ENCODE results near the gene GALNT7.
"Not testable (repeated sequence)": the region's sequence is repeated elsewhere in the genome, so short reads cannot be mapped to it uniquely, and the experiment has no call there.

Gene GALNT7

DNA sequence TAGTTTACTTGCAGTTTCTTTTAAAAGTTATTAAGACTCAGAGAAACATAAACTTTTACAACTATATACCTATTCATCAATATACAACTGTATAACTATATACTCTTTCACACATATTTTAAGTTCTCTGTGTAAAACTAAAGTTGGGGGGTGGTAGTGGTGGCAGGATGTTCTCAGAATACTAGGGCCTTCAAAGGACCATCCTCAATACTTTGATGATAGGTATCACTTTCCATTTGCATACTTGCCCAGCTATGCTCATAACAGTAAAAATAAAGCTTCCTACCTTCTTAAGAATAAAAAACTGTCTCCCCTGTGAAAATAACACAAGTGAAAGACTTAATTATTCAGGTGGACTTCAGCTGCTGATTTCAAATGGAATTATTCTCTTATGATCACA is 2.9 kb upstream of the GALNT7 start:
- no peak for DNase-seq (ENCODE audit: low read depth, low spot score)

DNA sequence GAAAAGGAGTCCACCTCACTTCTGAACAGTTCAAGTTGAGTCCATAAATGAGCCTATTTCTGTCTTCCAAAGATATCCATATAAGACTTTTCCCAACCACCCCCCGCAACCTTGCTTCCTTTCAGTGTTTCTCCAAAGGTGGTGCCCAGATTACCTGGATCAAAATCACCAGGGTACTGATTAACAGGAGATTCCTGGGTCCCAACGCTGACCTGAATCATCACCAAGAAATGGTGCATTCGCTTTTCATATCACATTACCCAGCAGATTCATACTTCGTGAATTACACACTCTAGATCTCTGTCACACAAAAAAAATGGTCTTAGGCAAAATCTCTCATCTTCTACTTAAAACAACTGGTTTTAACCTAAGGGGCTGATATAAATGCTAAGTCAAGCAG is 2.1 kb upstream of the GALNT7 start:
- DNase-seq (ENCODE audit: low read depth, low spot score), result no peak

DNA sequence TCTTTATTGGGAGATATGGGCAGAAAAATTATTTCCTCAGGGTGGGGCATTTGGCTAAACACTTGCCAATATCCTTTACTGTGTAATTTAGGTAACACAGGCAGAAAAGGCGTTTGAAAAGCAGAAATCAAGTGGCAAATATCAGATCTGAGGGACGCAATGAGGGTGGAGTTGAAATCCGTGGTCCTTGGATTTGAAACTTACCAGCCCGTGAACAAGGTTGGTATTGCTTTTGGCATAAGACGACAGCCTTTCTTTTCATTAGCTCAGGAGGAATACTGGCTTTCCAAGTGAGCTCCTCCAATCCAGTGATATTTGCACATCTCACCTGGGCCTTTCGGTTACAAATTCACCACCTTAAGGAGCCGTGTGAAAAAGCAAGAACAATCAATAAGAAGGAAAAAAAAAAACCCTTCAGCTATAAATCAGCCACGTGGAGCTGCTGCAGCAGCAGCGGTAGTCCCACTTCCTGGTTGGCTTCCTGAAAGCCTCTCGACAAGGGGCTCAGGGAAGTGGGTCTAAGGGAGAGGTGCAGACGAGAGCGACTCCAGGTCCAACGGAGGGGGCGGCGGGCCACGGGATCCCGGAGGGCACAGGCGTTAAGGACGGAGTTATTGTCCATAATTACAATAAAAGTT is 734 bp upstream of the GALNT7 start:
- no peak for DNase-seq (ENCODE audit: low read depth, low spot score)

GRCh38 chr4:173169178-173169427 is 492 bp downstream of the GALNT7 start:
- DNase-seq (ENCODE audit: low read depth, low spot score), result no peak

GRCh38 chr4:173169428-173170181 is 994 bp downstream of the GALNT7 start:
- peak; percentile 18 for DNase-seq (ENCODE audit: low read depth, low spot score)

DNA sequence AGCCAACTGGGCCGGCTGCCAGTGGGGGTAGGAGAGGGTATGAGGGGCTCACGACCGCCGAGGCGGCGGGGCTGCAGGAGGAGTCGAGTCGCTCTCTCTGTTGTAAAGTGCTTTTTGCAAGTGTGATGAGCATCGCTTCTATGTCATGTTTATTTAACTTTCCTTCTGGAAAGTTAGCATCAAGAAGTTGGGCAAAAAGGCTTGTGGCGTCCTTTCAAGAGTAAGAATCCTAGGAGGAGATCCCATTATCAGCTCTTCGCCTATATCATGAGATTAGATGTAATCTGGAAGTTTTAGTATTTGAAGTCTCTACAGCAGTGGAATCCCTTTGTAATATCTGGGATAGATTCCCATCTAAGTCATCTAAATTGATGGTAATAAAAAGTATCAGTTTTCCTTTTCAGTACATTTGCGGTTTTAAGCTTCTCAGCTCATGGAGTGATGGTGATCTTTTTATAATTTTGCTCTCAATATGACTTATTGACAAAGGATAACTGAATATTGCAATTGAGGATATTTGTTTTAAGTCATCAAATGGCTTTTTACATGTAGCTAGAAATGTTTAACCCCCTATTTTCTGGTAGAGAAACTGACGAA is 1.7 kb downstream of the GALNT7 start:
- no peak for DNase-seq (ENCODE audit: low read depth, low spot score)

DNA sequence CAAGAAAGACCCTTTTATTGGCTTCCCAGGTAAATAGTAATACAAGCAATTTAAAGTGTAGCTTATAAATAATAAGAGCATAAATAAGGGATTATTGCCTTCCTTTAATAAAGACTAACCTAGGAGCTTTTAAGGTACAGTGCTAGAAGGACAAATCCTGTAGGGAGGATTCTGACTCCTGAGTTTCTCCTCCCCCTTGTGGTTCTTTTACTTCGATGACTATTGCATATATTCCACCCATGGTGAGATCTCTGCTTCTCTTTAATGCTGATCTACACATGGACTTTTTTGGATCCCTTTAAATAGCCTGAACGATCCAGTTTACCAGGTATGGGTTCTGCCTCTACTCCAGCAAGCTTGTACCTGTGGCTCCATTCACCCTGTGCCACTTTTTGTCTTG is 2.5 kb downstream of the GALNT7 start:
- DNase-seq (ENCODE audit: low read depth, low spot score), result no peak

DNA sequence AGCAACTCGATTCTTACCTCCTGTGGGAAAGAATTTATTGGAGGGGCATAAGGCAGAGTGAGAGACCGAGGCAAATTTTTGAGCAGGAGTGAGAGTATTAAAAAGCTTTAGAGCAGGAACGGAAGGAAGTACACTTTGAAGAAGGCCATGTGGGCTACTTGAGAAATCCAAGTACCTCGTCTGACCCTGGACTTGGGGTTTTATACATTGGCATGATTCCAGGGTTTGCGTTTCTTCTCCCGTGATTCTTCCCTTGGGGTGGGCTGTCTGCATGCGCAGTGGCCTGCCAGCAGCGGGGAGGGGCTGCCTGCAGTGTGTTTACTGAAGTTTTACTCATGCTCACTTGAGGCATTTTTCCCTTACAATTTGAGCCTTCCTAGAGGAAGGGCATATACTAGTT is 3.4 kb downstream of the GALNT7 start:
- no peak for DNase-seq (ENCODE audit: low read depth, low spot score)

DNA sequence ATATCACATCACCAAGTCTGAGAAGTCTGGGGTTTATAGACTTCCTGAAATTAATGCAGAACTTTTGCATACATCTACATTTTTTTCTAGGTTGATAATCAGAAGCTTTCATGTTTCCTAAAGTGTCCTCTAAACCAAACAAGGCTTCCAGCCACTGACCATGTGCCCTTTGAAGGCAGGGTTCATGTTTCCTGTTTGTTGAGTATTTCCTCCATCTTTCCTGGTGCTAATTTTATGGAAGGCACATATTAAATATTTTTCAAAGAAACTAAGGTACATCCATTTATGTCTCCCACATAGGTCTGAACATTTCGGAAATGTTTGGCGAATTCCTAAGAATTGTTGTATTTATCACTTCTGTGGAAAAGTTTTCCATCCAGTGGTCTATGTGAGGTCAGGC is 5.6 kb downstream of the GALNT7 start:
- DNase-seq (ENCODE audit: low read depth, low spot score), result no peak

DNA sequence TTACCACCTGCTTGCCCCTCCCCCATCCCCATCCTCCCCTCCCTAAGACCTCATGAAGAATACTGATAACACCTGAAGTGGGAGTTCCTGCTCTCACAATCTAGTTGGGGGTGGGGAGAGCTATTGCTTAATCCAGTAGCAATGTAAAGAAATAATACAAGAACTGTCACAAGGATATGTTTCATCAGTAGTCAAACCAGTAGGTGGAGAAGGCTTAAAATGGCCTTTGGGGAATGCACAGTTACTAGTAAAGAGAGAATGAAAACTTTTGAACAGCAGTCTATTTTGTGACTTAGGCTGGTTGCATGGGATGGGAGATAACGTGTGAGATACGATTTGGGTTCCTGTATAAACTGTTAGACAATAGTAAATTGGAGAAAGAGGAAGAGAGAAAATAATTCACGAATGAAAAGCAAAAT is 6.0 kb downstream of the GALNT7 start:
- DNase-seq (ENCODE audit: low read depth, low spot score), result no peak

DNA sequence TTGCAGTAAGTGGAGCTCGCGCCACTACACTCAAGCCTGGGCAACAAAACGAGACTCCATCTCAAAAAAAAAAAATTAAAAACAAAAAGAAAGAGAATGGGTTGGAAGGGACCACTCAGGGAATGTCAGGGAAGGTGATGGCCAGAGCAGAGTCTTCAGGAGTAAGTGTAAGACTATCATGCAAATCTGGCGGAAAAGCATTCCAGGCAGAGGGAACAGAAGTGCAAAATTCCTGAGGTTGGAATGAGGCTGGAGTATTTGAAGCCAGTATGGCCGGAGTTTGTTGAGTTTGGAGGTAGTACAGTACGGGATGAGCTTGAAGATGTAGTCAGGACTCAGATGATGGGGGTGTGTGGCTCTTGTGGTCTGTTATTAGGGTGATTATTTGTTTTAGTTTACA is 7.4 kb downstream of the GALNT7 start:
- DNase-seq (ENCODE audit: low read depth, low spot score), result no peak

GRCh38 chr4:173177232-173177631 is 8.6 kb downstream of the GALNT7 start:
- no peak for DNase-seq (ENCODE audit: low read depth, low spot score)

DNA sequence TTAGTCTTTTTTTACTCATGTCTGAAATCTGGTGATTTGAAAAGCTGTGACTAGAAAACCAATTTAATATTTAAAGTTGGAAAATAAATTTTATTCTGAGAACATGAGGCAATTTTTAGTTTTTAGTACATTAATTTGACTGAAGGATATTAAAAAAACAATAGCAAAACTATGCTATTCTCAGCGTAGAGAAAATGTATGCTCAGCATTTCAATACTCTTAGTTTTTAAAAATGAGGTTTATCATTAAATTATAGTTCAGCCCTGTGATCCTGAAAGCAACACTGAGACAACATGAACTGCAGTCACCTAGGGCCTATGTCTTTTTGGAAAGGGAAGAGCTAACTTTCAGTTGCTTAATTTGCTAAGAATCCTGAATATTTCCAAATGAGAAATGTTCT is 9.5 kb downstream of the GALNT7 start:
- no peak for DNase-seq (ENCODE audit: low read depth, low spot score)

- no peak for DNase-seq (ENCODE audit: low read depth, low spot score)
These were observed 13.2 kb downstream of the GALNT7 start for GRCh38 chr4:173181848-173182247.

DNA sequence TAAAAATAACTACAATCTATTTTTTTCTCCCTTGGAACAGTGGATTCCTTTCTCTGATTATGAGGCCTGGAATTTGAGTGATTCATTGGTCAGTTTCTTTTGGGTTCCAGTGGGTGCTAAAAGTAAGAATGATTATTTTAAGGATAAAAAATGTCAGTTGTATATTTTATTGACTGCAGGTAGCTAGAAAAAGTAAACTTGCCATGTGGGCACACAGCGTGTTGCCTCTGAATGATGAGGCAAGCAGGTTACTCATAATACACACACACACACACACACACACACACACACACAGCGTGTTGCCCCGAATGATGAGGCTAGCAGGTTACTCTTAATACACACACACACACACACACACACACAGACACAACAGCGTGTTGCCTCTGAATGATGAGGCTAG is 13.8 kb downstream of the GALNT7 start:
- DNase-seq (ENCODE audit: low read depth, low spot score), result no peak

- not testable (repeated sequence) for DNase-seq (ENCODE audit: low read depth, low spot score)
These were observed 15.1 kb downstream of the GALNT7 start for GRCh38 chr4:173183659-173184247.

- no peak for DNase-seq (ENCODE audit: low read depth, low spot score)
These were observed 17.4 kb downstream of the GALNT7 start for GRCh38 chr4:173185847-173186510.

DNA sequence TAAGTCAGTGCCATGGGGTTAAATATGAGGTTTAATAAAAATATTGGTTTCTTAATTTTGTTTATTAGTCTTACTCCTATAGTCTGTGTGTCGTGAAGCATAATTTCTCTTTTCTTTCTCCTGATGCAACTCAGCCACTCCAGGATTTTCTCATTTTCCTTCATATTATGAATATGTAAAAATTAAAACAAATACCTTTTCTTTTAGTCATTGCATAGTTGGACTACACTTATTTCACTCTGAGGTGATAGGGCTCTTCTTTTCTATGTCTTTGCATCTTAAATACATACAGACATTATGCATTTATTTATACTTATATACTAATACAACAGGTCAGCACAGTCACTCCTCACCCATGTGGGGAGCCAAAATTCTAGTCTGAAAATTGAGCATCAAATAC is 19.1 kb downstream of the GALNT7 start:
- DNase-seq (ENCODE audit: low read depth, low spot score), result no peak

GRCh38 chr4:173188648-173189047 is 20.0 kb downstream of the GALNT7 start:
- no peak for DNase-seq (ENCODE audit: low read depth, low spot score)

GRCh38 chr4:173189117-173189693 is 20.6 kb downstream of the GALNT7 start:
- no peak for DNase-seq (ENCODE audit: low read depth, low spot score)

- DNase-seq (ENCODE audit: low read depth, low spot score), result no peak
These were observed 23.0 kb downstream of the GALNT7 start for GRCh38 chr4:173191623-173192041.
